ENCODE results near the gene RAD51D.

DNA sequence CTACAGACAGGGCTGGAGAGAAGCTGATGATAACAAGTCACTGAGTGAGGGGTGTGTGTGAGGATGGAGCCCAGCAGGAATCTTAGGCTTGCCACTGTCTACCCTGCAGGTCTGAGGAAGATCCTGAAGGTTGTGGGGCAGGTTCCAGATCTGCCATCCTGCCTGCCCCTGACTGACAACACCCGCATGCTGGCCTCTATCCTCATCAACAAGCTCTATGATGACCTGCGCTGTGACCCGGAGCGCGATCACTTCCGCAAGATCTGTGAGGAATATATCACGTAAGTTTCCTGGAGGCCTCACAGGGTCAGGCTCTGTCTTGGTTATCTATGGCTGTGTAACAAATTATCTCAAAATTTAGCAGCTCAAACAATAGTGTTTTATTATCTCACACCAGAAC, 44.2 kb upstream of the RAD51D start:
- TF ChIP-seq, protein P1, sequence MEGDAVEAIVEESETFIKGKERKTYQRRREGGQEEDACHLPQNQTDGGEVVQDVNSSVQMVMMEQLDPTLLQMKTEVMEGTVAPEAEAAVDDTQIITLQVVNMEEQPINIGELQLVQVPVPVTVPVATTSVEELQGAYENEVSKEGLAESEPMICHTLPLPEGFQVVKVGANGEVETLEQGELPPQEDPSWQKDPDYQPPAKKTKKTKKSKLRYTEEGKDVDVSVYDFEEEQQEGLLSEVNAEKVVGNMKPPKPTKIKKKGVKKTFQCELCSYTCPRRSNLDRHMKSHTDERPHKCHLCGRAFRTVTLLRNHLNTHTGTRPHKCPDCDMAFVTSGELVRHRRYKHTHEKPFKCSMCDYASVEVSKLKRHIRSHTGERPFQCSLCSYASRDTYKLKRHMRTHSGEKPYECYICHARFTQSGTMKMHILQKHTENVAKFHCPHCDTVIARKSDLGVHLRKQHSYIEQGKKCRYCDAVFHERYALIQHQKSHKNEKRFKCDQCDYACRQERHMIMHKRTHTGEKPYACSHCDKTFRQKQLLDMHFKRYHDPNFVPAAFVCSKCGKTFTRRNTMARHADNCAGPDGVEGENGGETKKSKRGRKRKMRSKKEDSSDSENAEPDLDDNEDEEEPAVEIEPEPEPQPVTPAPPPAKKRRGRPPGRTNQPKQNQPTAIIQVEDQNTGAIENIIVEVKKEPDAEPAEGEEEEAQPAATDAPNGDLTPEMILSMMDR (IDR thresholded peaks at IDR 0.05; ENCODE audit: low read depth, low read length), result no peak
- no peak for TF ChIP-seq EZH2phosphoT487 (IDR thresholded peaks at IDR 0.05; ENCODE audit: low read depth)

Data from OCI-LY3 (cell line).